GM19238 (cell line): ENCODE results near the gene CUEDC1.
"Not testable (repeated sequence)": the region's sequence is repeated elsewhere in the genome, so short reads cannot be mapped to it uniquely, and the experiment has no call there.

ENCODE experiments used
- DNase-seq: peaks from one replicate; pipeline ENCODE4 v3.0.0; 2011; ENCODE audit warnings: low spot score; ENCODE audit not compliant: insufficient read length

CUEDC1 gene

DNA sequence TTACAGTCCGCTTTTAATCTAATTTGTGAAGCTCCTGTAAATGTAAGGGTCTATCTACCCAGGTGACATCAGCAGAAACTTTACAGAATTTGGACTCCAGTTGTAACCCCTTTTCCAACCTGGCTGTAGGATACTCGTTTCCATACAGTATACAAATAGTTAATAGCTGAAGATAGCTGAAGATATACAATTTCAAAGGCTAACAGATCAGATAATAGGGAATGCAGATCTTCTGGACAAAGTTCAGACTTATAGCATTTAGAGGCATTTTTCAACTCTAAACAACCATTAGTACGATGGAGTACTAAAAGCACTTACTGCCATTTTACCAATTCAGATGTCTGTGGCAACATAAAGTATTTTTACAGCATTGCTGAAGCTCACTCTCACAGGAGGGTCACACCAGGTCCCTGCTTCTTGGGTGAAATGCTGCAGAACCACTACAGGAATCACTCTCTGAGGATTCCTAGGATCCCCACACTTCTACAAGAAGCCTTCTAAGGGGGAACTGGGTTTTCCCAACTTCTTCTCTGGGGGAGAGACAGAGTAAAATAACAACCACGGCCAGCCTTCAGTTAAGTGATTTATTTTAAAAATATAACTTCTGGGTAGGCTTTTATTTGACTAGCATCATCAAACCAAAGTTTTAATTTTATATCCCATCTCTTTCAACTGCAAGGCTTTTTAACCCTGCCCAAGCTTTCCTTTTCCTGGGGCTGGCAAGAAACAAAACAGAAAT is 29.9 kb upstream of the CUEDC1 start:
- no peak for DNase-seq

DNA sequence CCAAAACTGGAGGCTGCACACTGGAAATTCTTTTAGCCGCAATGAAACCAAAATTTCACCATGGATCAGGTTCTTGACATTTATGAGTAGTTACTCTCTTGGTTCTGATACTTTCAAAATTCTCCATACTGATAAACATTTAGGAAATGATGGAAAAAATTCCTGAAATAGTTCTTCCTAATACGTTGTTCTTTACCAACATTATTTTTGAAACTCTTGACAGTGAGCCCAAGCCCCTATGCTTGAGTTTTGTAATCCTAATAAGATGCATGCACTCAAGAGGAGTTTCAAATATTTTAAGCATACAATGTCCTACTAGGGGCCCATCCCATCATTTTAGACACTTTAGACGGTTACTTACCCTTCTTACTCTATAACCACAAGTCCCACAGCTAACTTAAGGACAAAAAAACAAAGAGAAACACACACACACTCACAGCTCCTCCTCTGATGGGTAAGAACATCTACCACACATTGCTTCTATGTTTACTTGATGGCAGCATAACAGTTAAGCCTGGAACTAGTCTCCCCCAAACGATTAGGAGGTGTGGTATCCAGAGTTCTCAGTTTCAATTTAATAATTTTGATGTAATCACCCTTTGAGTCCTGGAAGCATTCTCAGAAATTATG is 29.2 kb upstream of the CUEDC1 start:
- DNase-seq = no peak

DNA sequence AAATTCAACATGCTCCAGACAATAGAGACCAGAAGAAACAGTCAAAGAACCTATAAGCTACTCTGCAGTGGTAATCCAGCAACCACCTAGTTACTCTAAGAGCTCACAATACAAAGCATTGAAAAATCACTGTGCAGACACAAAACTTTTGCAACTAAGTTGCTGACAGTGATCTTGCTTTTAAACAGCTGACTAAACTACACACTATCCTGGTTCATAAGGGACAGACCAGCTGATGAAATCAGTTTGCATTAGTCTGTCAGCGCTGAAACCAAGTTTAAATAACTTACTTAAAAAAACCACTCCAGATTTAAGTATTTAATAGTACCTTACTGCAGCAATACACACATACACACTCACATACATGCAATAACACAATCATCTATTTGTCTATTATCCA is 28.2 kb upstream of the CUEDC1 start:
- DNase-seq = no peak

DNA sequence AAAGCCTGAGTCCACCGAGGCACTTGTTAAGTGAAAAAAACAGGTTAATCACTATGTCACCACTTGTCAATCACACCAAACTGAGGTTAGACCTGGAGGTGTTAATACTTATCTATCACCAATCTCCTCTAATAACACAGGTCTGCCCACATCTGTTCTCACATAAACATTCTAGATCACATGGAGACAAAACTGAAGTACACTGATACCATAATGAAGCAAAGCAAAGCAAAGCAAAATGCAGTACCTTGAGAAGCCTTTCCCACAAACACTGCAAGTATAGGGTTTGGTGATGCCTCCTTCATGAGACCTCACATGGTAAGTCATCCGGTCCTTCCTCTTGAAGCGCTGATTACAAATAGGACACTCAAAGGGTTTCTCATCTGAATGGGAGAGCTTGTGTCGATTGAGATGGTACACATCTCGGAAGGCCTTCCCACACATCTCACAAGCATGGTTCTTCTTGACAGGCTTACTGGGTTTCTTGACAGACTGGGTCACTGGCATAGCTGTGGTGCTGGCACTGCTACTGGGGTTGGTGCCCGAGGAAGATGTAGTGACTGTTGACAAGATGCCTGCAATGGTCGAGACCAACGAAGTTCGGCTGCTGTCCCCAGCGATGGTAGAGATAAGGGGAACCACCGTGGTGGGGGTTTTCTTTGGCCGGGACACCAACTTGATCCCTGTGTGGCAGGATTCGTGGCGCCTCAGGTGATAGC is 27.4 kb upstream of the CUEDC1 start:
- no peak for DNase-seq

DNA sequence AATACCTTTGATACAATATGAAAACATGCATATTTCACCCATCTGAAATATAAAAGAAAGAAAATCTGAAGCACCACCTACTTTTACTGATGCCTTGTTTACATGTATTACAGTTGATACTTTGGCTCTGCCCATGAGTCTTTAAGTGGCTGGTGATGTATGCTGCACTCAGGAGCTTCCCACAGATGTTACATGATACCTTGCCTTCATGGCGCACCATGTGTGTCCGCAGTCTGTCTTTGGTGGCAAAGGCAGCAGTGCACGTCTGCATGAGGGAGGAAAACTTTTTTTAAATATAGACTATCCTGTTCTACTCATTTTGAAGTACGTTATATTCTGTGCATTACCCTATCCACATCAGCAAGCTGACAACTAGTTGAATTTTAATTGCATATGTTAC is 25.3 kb upstream of the CUEDC1 start:
- no peak for DNase-seq

DNA sequence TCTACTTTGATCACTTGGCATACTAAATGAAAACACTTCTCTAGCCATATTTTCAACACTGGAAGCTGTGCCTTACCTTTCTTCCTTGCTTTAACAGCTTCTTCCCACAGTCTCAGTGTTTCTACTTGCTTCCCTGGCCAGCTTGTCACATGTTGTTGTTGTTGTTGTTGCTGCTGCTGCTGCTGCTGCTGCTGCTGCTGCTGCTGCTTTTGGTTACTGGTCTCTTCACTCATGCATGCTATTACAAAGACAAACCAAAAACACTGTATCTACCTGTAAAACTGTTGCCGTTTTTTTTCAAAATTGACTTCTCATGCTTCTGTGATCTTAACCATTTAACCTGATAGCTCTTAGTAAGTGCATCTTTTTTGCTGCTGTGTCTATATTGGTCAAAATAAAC is 23.9 kb upstream of the CUEDC1 start:
- no peak for DNase-seq

DNA sequence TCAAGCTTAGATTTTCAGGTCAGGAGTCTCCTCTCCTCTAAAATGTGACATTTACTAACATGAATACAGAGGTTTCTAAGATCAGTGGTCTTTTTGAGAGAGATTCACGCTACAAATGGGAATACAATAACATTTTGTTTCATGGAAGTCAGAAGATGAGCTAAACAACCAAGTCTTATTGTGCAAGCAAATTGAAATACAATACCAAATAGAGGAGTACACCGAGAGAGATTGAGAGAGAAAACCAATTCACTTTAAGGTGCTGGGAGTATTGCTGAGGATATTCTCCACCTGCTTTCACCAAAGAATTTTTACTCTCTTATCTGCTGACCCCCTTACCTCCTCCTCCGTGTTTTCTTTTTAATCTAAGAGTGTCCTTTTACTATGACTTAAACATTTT is 21.4 kb upstream of the CUEDC1 start:
- DNase-seq = no peak

DNA sequence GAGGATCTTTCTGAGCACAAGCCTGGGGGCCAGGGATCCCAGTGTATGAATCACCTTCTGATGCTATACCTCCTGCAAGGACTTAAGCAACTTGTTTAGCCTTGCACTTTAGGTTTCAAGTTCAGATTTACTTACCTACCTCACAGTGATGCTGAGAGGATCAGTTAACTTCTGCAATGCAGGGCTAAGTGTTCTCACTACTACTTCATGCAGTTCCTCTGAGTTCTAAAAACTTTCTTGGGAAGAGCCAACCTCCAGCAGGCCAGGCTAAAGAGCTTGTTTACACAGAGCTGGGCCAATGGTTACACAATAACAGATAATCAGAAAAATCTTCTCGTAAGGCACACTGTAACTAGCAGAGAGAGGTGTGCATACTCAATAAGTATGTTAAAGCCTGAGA is 19.8 kb upstream of the CUEDC1 start:
- DNase-seq = no peak

DNA sequence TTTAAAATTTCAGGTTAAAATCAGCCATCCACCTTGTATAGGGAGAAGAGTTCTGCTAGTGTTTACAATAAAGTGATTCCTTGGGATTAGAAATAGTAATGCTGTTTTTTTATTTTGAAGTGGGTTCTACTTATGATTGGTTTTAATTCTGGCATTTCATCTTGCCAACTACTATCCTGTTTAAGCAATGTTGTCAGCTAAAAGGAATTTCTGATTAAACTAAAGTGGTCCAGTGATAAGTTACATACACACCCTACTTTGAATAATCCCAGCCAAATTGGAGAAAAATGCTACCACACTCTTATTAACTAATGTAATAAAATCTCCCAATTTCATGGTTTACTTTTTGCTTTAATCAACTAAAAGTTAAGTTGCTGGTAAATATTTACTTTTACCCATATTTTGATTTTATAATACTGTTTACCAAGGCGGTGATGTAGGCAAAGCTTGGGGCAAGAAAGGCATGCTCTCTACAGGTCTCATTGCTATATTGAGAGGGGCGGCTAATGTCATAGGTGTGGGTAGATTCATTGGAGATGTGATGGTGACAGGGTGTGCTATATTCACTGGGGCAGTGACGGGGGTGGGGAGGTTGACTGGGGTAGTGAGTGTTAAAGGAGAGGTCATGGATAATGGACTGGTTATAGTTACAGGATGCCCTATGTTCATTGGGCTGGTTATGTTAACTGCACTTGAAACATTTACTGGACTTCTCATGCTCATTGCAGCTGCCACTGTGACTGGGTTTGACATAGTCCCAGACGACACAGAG is 19.0 kb upstream of the CUEDC1 start:
- not testable (repeated sequence) for DNase-seq

DNA sequence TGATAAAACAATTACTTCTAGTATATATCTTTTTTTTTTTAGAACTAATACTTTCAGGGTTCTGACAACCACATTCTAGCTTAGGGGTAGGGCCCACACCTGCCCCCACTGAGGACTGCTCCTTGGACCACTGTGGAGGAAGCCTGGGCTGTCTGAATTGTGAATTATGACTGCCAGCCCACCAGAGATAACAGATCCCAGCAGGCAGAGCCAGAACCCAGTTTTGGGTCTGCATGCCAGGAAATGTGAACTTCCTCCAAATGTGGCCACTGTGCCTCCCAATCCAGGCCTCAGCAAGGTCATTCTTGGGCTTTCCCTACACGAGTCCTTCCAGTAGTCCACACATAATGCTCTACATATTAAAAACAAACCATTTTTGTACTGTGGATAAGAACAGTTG is 16.9 kb upstream of the CUEDC1 start:
- no peak for DNase-seq

DNA sequence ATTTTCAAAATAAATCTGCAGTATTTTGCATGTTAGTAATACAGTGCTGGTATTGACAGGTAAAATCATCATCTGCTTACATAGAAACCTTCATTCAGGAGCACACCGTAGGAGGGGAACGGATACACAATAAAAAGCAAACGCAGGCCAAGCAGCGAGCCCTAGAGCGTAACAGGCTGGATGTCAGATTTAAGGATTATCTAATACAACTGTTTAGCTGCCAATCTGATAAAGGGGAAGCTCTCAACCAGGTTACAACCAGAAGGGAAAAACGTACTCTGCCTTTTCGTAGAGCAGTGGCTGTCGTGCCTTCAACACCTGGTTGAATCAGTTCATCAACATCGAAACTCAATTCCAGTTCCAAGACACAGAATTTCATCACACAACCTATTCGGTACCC is 16.4 kb upstream of the CUEDC1 start:
- DNase-seq = no peak

DNA sequence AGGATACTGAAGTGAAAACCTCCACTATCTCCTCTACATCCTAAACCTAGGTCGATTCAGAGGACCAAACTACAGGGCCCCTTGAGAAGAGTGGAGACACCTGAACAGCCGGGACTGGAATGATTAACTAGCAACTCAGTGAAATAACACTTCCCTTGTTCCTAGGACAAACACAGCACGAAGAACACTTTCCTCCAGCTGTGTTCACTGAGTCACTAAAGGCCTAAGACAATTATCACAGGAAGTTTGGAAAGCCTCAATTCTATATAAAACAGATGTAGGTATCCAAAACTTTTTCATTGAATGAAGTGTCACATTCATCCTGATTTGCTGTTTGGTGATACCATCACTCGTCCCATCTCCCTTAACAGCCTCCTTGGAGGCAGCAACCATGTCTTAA is 15.5 kb upstream of the CUEDC1 start:
- no peak for DNase-seq

DNA sequence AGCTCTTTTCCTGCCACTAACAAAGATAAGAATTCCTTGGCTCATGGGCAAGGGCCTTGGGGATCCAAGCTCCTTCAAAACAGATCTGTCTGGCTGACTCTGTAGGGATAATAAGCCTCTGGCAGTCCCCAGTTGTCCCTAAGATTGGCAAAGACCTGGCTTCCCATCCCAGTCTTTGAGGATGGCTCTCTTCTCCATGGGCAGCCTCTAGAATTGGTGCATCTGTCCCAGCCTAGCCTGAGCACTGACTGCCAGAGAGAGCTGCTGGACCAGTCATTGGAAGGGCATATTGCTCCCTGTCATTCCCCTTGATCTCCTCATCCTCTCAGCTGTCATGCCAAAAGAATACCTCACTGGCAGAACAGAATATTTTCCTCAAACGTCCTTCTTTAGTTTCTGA is 13.2 kb upstream of the CUEDC1 start:
- no peak for DNase-seq

DNA sequence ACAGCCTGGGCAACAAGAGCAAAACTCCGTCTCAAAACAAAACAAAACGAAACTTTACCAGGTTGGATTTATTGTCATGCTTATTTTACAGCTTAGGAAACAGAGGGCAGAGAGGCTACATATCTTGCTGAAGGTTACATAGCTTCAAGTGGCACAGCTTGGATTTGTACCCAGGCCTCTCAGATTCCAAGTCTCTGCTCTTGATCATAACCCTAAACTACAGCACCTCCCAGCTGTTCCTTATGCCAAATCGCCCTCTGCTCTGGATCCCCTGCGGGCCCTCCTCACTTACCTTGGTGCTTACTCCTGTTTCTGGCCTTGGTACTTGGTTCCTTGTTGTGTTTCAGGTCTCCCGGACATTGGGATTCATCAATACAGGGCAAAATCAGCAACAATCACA is 11.7 kb upstream of the CUEDC1 start:
- DNase-seq = no peak

DNA sequence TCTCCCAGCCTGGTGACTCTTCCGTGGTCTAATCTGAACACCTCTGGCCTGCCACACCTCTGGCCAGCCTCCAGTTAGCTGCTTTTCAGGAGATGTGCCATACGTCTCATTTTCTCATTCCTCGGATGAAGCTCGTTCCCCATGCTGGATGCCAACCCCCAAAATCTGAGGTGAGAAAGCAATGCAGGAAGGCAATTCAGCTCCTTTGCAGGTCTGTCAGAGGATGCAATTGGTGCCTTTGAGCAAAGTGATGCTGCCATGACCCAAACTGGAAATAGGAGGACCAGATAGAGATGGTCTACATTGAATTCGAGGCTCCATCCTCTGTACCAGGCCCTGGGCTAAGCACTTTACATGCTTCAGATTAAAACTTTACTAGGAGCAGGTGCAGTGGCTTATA is 11.0 kb upstream of the CUEDC1 start:
- no peak for DNase-seq

DNA sequence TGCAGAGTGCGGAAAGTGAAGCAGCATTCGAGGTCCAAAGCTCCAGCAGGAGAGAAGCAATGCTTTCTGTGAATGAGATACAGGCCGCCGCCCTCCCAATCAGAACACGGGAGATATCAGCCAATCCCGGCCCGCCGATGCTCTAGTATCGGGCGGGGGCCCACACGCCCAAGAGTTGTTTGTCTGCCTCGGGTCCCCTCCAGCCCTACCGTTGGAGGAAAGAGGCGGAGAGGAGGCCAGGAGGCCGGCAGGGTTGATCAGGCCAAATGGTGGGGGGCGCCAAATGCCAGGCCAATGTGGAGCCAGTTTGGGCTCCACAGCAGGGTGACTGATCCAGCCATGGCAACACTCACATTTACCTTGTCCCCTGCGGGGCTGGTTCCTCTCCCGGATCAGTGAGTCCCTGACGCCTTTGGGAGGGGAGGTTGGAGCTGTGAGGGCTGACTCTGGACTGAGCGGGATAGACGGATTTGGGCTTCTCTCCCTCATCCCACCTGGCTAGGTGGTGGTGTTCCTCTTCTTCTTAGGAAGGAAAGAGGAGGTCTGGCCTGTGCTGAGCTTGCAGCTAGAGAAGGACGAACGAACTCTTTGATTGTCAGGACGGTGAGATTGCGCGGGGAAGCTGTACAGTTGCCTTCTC is 10.4 kb upstream of the CUEDC1 start:
- DNase-seq = no peak

DNA sequence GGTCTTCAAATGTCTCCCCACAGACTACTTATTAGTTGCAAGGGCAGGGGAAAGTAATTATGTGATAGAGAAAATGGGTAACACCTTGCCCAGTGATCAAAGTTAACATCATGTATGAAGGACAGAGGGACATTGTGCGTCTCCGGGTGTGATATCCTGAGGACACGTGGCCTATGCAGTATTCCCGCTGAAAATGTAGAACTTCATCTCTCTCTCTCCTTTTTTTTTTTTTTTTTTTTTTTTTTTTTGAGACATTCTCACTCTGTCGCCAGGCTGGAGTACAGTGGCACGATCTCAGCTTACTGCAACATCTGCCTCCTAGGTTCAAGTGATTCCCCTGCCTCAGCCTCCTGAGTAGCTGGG is 7.9 kb upstream of the CUEDC1 start:
- DNase-seq = no peak

DNA sequence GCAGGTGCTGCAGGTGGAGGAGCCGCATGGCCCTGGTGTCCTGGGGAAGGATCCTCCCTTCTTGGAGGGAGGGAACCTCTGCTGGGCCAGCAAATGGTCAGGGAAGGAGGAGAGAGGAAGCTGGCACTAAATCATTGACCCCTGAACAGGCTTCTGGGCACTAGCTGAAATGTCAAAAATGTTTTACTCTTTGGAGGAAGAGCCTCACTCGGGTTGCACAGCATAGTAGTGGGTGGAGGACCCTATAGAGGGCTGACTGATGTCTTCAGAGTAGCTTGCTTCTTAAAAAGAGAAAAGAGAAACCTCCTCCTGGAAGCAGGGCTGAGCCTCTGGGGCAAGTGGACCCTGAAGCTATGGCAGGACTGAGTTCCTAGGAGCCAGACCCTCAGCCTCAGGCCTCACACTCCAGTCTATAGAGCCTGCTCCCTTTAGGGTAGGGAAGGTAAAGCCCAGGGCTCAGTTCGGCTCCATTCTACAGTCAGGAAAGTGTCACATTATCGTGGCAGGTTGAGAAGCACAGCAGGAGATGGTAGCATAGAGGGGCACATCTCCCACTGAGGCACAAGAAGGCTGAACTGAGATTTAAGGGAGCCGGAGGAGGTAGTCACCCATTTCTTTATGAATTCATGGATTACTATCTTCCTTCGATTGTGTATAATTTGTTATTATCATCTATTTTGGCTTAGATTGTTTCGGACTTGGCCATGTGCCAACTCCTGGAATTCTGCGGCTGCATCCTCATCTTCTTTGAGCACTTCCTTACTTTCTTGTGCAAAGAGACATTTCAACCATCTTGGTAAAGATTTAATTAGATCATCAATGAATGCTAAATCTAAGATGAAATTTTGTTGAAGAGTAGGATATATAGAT is 7.3 kb upstream of the CUEDC1 start:
- DNase-seq = no peak

DNA sequence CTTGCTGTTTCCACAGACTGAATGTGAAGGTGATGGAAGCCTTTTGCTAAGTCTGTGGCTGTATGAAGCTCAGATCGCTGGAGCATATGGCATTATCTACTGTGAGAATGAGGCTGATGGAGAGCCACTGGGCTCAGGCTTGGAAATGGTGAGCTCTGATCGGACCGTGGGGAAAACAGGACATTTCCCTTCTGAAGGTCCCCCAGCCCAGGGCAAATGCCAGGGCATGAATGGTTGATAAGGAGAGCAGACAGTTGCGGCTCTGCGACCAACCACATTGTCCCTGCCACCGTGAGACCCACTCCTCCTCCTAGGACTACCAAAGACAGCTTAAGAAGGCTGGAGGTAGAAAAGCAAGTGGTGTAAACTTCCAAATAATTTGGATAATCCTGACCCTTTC is 4.7 kb upstream of the CUEDC1 start:
- no peak for DNase-seq

DNA sequence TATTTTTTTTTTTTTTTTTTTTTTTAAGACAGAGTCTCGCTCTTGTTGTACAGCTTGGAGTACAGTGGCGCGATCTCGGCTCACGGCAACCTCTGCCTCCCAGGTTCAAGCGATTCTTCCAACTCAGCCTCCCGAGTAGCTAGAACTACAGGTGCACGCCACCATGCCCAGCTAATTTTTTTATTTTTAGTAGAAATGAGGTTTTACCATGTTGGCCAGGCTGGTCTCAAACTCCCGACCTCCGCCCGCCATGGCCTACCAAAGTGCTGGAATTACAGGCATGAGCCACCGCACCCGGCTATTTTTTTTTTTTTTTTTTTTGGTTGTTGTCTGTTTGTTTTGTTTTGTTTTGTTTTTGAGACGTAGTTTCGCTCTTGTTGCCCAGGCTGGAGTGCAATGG is 3.2 kb upstream of the CUEDC1 start:
- not testable (repeated sequence) for DNase-seq

DNA sequence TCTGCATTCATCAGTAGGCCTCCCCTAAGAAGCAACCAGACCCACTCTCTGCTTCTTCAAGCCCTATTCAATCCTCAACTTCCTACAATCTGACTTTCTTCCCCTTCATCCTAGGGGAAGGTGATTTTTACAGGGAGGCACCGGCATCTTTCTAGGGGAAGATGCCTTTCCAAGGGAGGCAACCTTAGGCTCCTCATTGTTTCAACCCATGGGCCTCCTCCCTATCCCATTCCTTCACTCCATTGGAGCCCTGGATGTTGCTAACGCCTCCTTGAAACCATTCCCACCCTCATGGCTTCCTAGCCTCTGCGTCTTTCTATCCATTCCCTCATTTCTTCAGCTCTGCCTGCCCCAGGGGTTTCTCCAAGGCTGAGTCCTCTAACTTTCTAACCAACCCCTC is 2.7 kb upstream of the CUEDC1 start:
- DNase-seq = no peak
